Lower leg skin (tissue), 3 donors: ENCODE measurements around the gene MAGED1.

ENCODE experiments used
- POLR2A ChIP-seq, 2 donors: fragments of 450-650 bp; IDR thresholded peaks; one replicate each; pipeline ENCODE4 v1.6.1; 2016 to 2017; ENCODE audit warnings: antibody characterized with exemption in 2 of 2, mild to moderate bottlenecking in 1 of 2, moderate library complexity in 1 of 2
- TF ChIP-seq, protein P1 (sequence below), 3 donors: fragments of 450-650 bp; IDR thresholded peaks; one replicate each; pipeline ENCODE4 v1.5.1; 2016; ENCODE audit warnings: antibody characterized with exemption in 3 of 3, mild to moderate bottlenecking in 3 of 3, moderate library complexity in 2 of 3

DNA sequence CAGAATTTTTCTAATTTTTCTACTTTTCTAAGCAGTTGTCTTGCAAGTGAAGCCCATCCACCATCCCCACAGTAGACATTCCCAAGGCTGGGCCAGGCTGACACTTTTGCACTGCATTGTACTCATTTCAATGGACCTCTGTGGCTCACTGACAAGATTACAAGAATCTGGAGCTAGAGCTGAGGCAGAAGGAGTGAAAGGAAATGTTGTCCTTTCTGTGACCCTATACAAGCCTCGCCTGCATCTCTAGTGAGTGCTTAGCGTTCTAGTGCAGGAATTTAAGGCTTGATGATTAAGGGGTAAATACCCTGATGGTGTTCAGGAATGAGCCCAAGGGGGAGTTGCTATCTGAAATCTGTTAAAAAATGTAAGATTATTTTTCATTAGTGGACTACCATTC lies 6.3 kb downstream of the MAGED1 start:
- TF ChIP-seq, protein P1, sequence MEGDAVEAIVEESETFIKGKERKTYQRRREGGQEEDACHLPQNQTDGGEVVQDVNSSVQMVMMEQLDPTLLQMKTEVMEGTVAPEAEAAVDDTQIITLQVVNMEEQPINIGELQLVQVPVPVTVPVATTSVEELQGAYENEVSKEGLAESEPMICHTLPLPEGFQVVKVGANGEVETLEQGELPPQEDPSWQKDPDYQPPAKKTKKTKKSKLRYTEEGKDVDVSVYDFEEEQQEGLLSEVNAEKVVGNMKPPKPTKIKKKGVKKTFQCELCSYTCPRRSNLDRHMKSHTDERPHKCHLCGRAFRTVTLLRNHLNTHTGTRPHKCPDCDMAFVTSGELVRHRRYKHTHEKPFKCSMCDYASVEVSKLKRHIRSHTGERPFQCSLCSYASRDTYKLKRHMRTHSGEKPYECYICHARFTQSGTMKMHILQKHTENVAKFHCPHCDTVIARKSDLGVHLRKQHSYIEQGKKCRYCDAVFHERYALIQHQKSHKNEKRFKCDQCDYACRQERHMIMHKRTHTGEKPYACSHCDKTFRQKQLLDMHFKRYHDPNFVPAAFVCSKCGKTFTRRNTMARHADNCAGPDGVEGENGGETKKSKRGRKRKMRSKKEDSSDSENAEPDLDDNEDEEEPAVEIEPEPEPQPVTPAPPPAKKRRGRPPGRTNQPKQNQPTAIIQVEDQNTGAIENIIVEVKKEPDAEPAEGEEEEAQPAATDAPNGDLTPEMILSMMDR (IDR thresholded peaks at IDR 0.05) = no peak
- no peak for TF ChIP-seq POLR2A (IDR thresholded peaks at IDR 0.05)
